ENCODE measurements around the gene PIF1. TPM values are rescaled to one million over a fixed set of nuclear protein-coding genes. Genes with fewer than 3 reads are reported as not detected.
"Not testable (repeated sequence)": the region's sequence is repeated elsewhere in the genome, so short reads cannot be mapped to it uniquely, and the experiment has no call there.

PIF1 gene
- total RNA-seq, 1 donor from 2014 or later, result 5.5 TPM

DNA sequence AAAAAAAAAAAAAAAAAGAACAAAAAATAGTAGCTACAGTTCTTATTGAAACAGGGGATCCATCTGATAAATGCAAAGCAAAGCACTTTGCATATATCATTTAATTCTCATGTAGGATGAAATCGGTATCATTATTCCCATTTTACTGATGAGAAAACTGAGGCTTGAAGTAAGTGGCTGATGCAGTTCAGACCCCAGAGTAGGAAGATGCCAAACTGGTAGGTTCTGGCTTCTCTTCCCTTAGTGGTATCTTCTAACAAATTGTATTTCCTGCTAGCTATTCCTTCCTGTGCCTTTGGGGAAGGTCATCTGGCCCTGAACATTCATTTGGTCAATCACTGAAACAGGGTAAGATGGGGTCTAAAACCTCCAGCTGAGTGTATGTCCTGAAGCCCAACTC is 21.9 kb downstream of the PIF1 start:
- Mint-ChIP-seq H3K27ac (no peak overlapping the region), H3K9me3 (no peaks in the 10 kb centered on the region), H3K4me3 (no peak overlapping the region), H3K4me1 (peaks cover 3% of the 10 kb centered on the region), H3K27me3 (no peaks in the 10 kb centered on the region), H3K36me3 (ENCODE audit: low read depth) (no peaks in the 10 kb centered on the region)
- TF ChIP-seq CTCF (IDR thresholded peaks at IDR 0.05), result no peak
- intact Hi-C loops (cut with micrococcal nuclease), result no loop called here
- no peak for ATAC-seq (ENCODE audit: low read depth)
- ChIA-PET POLR2A (no interaction called here), CTCF (interaction anchor here (0.6 to 1.5 kb wide), 2 partner anchors 48 to 76 kb away, joined by 3 to 5 read pairs; no protein-coding TSS in a partner anchor)
- no peak for DNase-seq

DNA sequence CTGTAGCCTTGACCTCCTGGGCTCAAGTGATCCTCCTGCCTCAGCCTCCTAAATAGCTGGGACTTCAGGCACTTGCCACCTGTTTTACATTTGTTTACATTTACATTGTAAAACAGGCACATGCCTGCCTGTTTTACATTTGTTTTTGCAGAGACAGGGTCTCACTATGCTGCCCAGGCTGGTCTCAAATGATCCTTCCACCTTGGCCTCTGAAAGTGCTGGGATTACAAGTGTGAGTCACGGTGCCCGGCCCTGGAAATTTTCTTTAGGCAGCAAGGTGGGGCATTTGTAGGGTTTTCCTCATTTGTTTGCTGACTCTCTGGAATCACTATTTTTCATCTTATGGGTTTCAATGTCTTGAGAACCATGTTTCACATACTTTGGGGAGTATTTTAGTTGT is 25.0 kb downstream of the PIF1 start:
- no peak for TF ChIP-seq CTCF (IDR thresholded peaks at IDR 0.05)
- no peaks in the 10 kb centered on the region for H3K9me3 Mint-ChIP-seq
- ATAC-seq (ENCODE audit: low read depth), result no peak
- no peak overlapping the region for H3K27ac Mint-ChIP-seq
- peaks cover 3% of the 10 kb centered on the region for H3K4me1 Mint-ChIP-seq
- no peaks in the 10 kb centered on the region for H3K27me3 Mint-ChIP-seq
- intact Hi-C loops (cut with micrococcal nuclease), result no loop called here
- DNase-seq, result no peak
- H3K4me3 Mint-ChIP-seq, result no peak overlapping the region
- ChIA-PET CTCF (interaction anchor here (0.6 to 2.4 kb wide), 5 partner anchors 9 to 464 kb away, joined by 3 to 8 read pairs (median 4); no protein-coding TSS in a partner anchor), POLR2A (interaction anchor here (0.9 kb wide), 1 partner anchor 15 kb away, joined by 3 read pairs; no protein-coding TSS in a partner anchor)
- H3K36me3 Mint-ChIP-seq (ENCODE audit: low read depth), result no peaks in the 10 kb centered on the region

DNA sequence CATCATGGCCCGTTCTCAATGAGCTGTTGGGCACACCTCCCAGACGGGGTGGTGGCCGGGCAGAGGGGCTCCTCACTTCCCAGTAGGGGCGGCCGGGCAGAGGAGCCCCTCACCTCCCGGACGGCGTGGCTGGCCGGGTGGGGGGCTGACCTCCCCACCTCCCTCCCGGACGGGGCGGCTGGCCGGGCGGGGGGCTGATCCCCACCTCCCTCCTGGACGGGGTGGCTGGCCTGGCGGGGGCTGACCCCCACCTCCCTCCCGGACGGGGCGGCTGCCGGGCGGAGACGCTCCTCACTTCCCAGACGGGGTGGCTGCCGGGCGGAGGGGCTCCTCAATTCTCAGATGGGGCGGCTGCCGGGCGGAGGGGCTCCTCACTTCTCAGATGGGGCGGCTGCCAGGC is 26.5 kb downstream of the PIF1 start:
- intact Hi-C loops (cut with micrococcal nuclease); CTCF ChIA-PET; H3K4me1 Mint-ChIP-seq: not testable (repeated sequence)

GRCh38 chr15:64795921-64796320 is 29.5 kb downstream of the PIF1 start:
- CTCF ChIA-PET; H3K4me3 Mint-ChIP-seq; intact Hi-C loops (cut with micrococcal nuclease); ATAC-seq (ENCODE audit: low read depth); DNase-seq; H3K27me3 Mint-ChIP-seq; H3K4me1 Mint-ChIP-seq; H3K27ac Mint-ChIP-seq; POLR2A ChIA-PET; H3K36me3 Mint-ChIP-seq (ENCODE audit: low read depth); H3K9me3 Mint-ChIP-seq: not testable (repeated sequence)

More for the DNA sequence above, 26.5 kb downstream of the PIF1 start:
- H3K9me3 Mint-ChIP-seq; POLR2A ChIA-PET; H3K36me3 Mint-ChIP-seq (ENCODE audit: low read depth); H3K4me3 Mint-ChIP-seq; H3K27ac Mint-ChIP-seq; H3K27me3 Mint-ChIP-seq; ATAC-seq (ENCODE audit: low read depth); DNase-seq: not testable (repeated sequence)

DNA sequence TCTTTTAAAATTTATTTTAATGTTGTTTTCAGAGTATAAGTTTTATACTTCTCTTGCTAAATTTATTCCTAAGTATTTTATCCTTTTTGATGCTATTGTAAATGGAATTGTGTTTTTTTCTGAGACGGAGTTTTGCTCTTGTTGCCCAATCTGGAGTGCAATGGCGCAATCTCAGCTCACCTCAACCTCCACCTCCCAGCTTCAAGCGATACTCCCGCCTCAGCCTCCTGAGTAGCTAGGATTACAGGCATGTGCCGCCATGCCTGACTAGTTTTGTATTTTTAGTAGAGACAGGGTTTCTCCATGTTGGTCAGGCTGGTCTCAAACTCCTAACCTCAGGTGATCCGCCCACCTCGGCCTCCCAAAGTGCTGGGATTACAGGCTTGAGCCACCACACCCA is 30.1 kb downstream of the PIF1 start:
- H3K4me1 Mint-ChIP-seq; DNase-seq; H3K27me3 Mint-ChIP-seq; CTCF ChIA-PET; H3K9me3 Mint-ChIP-seq; H3K4me3 Mint-ChIP-seq; POLR2A ChIA-PET; H3K36me3 Mint-ChIP-seq (ENCODE audit: low read depth); ATAC-seq (ENCODE audit: low read depth); H3K27ac Mint-ChIP-seq; intact Hi-C loops (cut with micrococcal nuclease): not testable (repeated sequence)

DNA sequence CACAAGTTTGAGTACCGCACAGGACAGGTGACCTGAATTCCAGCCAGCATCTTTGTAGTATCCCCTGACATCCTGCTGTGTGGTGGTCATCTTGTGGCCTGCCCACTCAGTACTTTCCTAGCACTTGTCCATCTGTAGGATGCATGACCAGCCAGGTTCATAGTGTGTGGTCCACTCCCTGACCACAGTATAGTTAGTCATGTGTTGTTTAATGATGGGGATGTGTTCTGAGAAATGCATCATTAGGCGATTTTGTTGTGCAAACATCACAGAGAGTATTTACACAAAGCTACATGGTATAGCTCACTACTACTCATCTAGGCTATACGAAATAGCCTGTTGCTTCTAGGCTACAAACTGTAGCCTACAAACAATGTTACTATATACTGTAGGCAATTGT is 33.2 kb downstream of the PIF1 start:
- intact Hi-C loops (cut with micrococcal nuclease), result no loop called here
- Mint-ChIP-seq H3K27me3 (no peaks in the 10 kb centered on the region), H3K4me3 (no peak overlapping the region), H3K9me3 (no peaks in the 10 kb centered on the region), H3K4me1 (no peaks in the 10 kb centered on the region), H3K27ac (no peak overlapping the region), H3K36me3 (ENCODE audit: low read depth) (no peaks in the 10 kb centered on the region)
- CTCF ChIA-PET, result no interaction called here
- POLR2A ChIA-PET, result no interaction called here
- no peak for TF ChIP-seq CTCF (IDR thresholded peaks at IDR 0.05)
- DNase-seq (no peak), ATAC-seq (ENCODE audit: low read depth) (no peak)

- ATAC-seq (ENCODE audit: low read depth) (no peak), DNase-seq (no peak)
- no peak for TF ChIP-seq CTCF (IDR thresholded peaks at IDR 0.05)
- intact Hi-C loops (cut with micrococcal nuclease), result no loop called here
- no peak overlapping the region for H3K4me3 Mint-ChIP-seq
- H3K27me3 Mint-ChIP-seq, result no peaks in the 10 kb centered on the region
- H3K36me3 Mint-ChIP-seq (ENCODE audit: low read depth), result no peaks in the 10 kb centered on the region
- H3K27ac Mint-ChIP-seq, result no peak overlapping the region
- ChIA-PET POLR2A (no interaction called here), CTCF (no interaction called here)
- no peaks in the 10 kb centered on the region for H3K9me3 Mint-ChIP-seq
- H3K4me1 Mint-ChIP-seq, result no peaks in the 10 kb centered on the region
These were observed 34.0 kb downstream of the PIF1 start for GRCh38 chr15:64791401-64791800.
